AG10803 (cell line): ENCODE data around the gene MXD3.

ENCODE experiments used
- DNase-seq: peaks from one replicate; pipeline ENCODE4 v3.0.0; 2010; ENCODE audit warnings: low read depth
- H3K4me3 ChIP-seq: 2 replicates; pipeline ENCODE4 v1.5.1; 2011; ENCODE audit warnings: mild to moderate bottlenecking, low read length, control low read depth
- CTCF ChIP-seq: conservative IDR thresholded peaks from 2 replicates; pipeline ENCODE4 v1.5.1; 2011; ENCODE audit warnings: mild to moderate bottlenecking, low read length, control low read depth, inconsistent platforms

The MXD3 gene

GRCh38 chr5:177328545-177329231 lies 17.0 kb upstream of the MXD3 start:
- TF ChIP-seq CTCF: no peak
- no peak overlapping the region for H3K4me3 ChIP-seq

GRCh38 chr5:177327539-177328522 lies 16.1 kb upstream of the MXD3 start:
- no peak for DNase-seq
- H3K4me3 ChIP-seq: no peak overlapping the region
- no peak for TF ChIP-seq CTCF

More at GRCh38 chr5:177328545-177329231, 17.0 kb upstream of the MXD3 start:
- DNase-seq: no peak

- H3K4me3 ChIP-seq: no peak overlapping the region
- TF ChIP-seq CTCF: no peak
- DNase-seq: no peak
Measured at GRCh38 chr5:177325868-177326381, 14.2 kb upstream of the MXD3 start.

GRCh38 chr5:177320879-177321278 lies 9.2 kb upstream of the MXD3 start:
- no peak for DNase-seq
- TF ChIP-seq CTCF: no peak
- H3K4me3 ChIP-seq: no peak overlapping the region

DNA sequence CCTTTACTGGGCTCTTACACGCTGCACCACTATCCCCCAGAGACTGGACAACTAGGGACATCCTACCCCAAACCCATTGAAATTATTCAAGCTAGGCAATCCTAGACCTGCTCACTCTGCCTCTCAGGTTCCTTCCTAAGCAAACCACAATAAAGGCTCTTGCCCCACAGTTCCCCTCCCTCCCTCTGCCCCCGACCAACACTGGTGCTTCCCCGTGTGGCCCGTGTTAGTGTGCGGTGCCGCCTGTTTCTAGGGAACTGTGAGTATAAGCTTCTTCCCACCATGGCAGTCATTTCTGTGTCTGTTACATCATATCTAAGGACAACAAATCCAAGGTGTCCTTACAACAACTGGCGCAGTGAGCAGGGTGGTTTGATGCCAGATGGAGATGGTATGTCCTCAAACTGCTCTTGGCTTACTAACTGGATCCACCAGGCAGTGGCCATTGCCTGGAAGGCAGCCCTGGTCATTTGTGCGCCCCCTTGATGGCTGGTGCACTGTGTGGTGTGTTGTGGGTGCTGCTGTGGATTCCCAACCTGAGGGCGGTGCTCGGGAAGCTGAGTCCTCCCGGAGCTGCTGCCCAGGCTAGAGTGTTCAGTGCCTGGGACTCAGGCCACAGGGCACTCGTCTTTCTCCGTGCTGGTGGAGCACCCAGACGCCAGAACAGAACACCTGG lies 8.4 kb upstream of the MXD3 start:
- no peak for DNase-seq
- TF ChIP-seq CTCF: no peak; the same call in 1 of the 2 replicates
- H3K4me3 ChIP-seq: no peak overlapping the region

DNA sequence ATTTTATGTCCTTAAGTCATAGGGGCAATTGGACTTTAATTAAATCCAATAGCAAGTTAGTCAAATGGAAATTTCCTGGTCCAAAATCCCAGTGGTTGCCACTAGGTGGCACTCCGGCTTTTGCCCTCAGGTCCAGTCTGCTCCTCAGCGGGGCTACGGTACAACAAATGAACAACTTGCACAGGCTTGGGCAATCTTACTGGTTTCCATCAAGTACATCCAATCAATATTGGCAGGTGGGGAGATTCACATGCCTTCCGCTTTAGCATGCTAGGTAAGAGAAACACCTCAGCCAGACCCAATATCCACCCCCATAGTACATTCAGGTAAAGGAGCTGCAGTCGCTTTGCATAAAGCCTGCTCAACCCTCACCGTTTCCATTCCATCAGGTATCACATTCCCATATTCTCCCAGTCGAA lies 6.3 kb upstream of the MXD3 start:
- no peak overlapping the region for H3K4me3 ChIP-seq
- TF ChIP-seq CTCF: peak; percentile 89
- peak; percentile 78 for DNase-seq
